NCI-H345 (cell line): ENCODE measurements around the gene NUDT10.
"Not testable (repeated sequence)": the region's sequence is repeated elsewhere in the genome, so short reads cannot be mapped to it uniquely, and the experiment has no call there.

Source experiments
- DNase-seq: peaks from one replicate; lab custom pipeline; 2025; lab: John Stamatoyannopoulos, UW

Gene NUDT10

DNA sequence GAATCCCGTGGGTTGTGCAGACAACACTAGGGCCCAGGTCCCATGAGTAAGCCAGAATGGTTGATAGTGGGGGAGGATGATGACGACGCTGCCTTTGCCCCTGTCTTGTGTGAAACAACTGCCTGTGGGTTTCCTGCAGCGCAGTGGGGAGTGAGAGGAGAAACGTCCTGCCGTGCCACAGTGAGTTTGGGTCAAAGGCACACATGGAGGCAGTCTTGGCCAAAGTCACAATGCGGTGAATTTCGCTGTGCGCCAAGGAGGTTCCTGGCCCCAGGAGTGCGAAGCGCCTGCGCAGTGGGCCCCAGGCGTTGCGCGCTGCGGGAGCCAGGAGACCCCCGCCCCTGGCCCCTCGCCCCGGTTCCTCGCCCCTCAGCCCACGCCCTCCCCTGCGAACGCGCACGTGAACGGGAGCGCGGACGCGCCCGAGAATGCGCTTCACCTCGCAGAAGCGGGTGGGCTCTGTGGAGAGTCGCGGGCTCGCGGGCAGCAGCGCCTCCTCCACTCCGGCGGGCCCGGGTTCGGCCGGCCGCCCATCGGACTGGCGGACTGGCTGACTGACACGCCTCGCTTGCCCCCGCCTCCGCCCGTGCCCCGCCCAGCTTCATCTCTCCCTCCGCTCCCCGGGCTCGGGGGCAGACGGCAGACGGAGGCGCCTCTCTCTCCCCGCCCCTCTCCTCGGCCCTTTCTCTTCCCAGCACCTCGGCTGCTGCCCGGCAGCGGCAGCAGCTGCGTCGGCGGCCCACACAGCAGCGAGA, at the start of gene NUDT10:
Gene NUDT10, plus strand, starts transcription at position 635 of the 755 bp plus-strand sequence. CDS start 144 bp downstream, outside the sequence.
- DNase-seq: no peak

DNA sequence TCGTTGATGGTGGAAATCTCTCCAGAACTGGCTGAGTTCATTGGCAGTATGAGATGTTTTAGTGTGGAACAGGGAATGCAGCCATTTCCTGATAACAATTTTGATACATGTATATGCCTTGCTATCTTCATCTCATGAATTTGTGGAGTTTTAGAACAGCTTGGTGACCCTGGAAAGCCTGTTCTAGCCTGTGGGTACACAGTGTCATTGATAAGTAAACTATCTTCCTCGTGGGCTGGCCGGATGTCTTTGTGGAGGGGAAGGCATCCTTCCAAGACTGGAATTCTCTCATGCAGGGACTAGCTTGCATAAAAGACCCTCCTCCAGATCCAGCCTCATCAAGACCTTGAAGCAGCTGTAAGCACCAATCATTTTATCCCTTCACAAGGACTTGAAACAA, 40.2 kb upstream of the NUDT10 start:
- DNase-seq: no peak

DNA sequence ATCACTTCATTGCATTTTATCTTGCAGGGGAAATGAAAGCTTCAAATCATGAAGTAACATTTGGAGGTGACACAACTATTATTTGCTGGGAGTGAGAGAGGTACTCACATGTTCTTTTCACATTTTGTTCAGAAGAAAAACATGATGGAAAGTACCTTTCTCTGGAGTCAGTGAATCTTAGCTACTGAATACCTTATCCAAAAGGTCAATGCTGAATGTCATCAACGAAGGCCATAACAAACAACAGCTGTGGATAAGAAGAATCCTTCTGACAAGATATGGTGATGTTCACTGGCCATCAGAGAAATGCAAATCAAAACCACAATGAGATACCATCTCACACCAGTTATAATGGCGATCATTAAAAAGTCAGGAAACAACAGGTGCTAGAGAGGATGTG, 36.5 kb upstream of the NUDT10 start:
- DNase-seq: no peak

DNA sequence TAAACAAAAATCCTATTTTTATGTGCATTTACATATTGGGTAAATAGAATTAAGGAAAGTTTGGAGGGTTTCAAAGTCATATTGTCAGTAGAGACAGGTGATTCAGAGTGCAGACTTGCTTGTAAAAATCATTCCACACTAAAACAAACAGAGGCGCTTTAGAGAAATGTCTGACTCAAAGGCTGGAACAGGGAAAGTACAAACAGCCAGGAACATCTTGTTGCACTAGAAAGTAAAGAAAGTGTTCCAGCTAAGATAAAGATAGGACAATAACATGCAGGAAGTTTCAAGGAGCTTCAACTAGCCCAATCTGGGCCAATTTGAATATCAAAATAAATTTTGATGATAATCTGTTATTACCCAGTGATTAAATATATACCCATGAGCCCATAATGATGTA, 16.4 kb upstream of the NUDT10 start:
- no peak for DNase-seq

DNA sequence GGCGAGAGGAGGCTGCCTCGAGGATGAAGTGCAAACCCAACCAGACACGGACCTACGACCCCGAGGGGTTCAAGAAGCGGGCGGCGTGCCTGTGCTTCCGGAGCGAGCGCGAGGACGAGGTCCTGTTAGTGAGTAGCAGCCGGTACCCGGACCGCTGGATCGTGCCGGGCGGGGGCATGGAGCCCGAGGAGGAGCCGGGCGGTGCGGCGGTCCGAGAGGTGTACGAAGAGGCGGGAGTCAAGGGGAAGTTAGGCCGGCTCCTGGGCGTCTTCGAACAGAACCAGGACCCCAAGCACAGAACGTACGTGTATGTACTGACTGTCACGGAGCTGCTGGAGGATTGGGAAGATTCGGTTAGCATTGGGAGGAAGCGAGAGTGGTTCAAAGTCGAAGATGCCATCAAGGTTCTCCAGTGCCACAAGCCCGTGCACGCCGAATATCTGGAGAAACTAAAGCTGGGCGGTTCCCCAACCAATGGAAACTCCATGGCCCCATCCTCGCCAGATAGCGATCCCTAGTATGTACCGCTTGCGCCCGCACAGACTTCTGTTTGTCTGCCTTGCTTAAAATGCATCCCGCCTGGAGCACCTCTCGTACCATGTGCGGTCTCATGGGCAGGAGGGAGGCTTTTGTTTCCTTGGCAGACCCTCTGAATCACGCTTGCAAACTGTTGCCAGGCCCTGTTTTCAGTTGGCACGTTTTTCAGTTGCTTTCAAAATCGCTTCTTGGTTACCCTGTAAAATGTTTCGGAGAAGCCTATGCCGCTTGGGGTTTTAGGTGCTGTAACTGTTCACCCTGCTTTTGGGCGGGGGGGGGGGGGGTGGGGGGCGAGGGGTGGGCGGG, 542 bp downstream of the NUDT10 start:
- not testable (repeated sequence) for DNase-seq

DNA sequence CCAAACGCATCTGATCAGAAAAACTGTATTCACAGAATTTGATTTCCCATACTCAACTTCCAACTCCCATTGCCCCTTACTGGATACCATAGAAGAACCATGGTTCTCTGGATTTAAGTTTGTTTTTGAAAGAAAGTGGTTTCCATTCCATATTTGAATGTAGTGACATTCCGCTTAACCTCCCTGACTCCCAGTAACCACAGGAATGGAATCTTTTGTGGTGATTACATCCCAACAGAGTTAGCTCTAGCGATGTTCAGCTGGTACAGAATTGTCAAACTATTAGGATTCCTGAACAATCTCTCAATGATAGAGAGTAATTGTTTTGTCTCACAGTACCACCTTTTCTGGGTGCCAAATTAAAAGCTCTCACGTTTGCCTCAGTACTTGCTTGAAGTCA, 1.7 kb downstream of the NUDT10 start:
- no peak for DNase-seq

DNA sequence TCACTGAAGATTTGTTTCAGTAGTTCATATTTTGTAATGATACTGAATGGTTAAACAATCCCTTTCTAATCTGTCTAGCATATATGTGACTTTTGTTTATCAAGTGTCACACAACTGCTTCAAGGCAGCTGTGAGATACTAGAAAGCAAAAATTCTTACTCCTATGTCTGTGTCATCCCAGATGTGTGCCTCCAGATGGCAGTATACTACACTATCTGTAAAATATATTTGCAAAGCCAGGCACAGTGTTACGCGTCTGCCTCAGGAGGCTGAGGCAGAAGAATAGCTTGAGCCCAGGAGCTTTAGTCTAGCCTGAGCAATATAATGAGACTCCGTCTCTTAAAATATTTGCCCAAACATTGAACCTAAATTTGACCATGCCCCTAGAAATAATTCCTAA, 4.0 kb downstream of the NUDT10 start:
- DNase-seq: no peak

DNA sequence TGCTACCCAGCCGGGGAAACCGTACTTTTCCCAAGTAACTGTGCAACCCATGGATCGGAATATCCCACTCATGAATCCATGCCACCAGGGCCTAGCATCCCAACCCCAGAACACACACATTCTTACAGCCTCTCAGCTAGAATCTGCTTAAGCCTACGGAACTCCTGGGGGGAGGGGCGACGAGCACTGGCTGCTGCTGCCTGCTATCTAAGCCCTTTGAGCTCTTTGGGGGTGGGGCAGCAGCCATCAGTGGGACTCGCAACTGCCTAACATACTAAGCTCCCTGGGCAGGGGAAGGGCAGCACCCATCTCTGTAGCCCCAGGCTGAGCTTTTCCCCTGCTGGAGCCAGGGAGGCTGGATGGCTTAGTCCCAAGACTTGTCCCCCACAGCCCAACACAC, 28.6 kb downstream of the NUDT10 start:
- no peak for DNase-seq

DNA sequence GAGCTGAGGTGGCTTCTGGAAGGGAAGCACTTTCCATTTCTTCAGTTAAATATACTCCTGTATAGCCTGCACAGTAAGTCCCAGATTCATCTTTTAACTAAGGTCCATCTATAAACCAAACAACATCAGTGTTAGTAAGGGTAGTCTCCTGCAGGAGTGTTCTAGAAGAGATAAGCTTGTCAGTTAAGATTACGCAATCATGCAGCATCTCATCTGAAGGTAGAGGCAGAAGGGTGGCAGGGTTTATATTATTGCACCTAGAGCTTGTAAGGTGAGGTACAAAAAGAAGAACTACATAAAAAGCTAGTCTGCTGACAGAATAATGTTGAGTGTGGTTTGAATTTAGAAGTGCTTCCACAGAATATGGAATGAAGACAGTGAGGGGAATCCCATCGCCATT, 44.0 kb downstream of the NUDT10 start:
- no peak for DNase-seq
